Esophagus squamous epithelium (tissue), 4 donors: ENCODE data around the gene BICD2.

Experiments used
- CTCF ChIP-seq, 6 experiments: fragments of 450-650 bp in 4 of 6; fragments of 200-600 bp in 2 of 6; sonication (generic) in 2 of 6; IDR thresholded peaks; one replicate each; pipeline ENCODE4 v1.5.1; 2016 to 2019; ENCODE audit warnings: antibody characterized with exemption in 6 of 6, mild to moderate bottlenecking in 4 of 6, moderate library complexity in 4 of 6
- POLR2A ChIP-seq, 4 donors: fragments of 450-650 bp; IDR thresholded peaks; one replicate each; pipeline ENCODE4 v1.6.1; 2017; ENCODE audit warnings: antibody characterized with exemption in 4 of 4, mild to moderate bottlenecking in 4 of 4, moderate library complexity in 3 of 4

DNA sequence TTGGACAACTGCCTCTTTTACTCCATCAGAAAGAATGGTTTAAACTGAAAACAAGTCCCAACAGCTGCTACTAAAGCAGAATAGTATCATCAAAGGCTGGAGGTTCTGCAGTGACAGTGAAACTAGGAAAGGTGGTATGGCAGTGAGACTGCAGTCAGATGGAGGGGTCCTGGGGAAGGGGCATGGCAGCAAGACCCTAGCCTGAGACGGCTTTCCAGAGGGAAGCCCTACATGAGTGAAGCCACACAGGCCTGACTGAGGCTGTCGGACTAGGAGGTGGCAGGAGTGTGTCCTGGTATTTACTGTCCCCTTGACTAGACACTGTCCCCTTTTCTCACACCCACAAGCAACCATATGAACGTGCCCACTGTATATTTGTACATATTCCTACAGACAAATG is 54.3 kb downstream of the BICD2 start:
- TF ChIP-seq CTCF (IDR thresholded peaks at IDR 0.05): no peak
- TF ChIP-seq POLR2A (IDR thresholded peaks at IDR 0.05): no peak
